Smooth muscle cell of the brain vasculature (primary cell): Measurements from ENCODE around the gene SPA17.

ENCODE experiments used
- DNase-seq: peaks from one replicate; pipeline ENCODE4 v3.0.0-alpha.2; 2012; ENCODE audit warnings: low read depth, low spot score

SPA17 gene

DNA sequence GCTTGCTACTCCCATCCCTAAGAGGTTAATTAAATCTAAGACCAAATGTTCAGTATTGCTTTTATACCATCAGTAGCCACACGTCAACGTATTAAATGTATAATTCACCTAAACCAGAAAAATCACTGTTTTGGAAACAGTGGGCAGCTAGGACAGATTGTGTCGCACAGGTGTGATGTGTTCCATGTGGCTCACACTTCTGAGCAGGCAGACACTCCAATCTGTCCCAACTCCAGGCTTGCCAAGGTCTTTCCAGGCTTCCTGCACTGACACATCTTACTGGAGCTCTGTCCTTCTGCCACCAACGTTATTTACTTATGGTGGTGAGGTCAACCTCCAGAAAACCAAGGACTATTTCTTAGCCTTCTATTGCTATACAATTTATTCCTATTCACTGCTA, 11.6 kb upstream of the SPA17 start:
- no peak for DNase-seq

DNA sequence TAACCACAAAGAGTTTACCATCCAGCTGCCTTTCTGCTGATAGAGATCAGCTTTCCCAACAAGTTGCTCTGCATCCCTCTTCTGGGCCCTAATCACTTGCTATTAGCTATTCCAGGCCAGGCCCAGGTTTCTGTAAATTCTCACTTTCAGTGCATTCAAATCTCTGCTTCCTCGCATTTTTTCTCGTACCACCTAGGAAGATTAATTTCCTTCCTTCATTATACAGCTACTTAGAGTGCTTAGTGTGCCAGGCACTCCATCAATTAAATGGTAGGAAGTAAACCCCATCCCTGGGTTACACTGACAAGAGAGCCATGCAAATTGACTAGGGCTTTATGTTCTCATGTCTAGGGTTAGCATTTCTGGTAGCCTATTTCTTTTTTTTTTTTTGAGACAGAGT, 9.8 kb upstream of the SPA17 start:
- no peak for DNase-seq

DNA sequence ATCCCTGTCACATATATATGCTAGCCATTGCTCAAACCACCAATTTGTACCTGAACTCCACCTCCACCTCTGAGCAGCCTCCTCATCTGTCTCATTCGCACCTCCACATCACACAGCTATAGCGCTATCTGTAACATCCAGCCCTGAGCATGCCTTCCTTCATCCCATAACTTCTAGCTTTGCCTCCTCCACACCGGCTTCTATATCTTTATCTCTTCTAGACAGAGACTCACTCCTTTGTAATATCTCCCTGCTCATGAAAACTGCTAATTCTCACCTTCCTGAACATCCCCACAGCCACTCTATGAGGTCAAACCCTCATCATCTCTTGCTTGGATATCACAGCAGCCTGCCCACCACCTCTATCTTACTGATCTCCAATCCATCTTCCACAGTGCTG, 6.1 kb upstream of the SPA17 start:
- no peak for DNase-seq

DNA sequence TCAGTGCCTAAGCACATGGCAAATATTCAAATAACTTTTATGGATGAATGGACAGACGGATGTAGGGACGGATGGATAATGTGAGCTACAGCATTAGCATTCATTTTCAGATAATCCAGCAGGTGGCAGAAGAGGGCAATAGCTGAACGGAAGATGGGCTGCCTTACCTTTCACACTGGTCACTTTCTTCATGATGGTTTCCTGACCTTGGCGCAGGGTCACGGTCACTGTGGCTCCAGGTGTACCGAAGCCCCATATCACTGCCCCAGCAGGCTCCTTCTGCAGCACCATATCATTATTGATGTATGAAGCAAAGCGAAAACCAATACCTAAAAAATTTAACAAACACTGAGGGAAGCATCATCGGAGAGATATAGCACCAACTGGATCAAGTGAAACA, 4.5 kb upstream of the SPA17 start:
- DNase-seq = no peak

DNA sequence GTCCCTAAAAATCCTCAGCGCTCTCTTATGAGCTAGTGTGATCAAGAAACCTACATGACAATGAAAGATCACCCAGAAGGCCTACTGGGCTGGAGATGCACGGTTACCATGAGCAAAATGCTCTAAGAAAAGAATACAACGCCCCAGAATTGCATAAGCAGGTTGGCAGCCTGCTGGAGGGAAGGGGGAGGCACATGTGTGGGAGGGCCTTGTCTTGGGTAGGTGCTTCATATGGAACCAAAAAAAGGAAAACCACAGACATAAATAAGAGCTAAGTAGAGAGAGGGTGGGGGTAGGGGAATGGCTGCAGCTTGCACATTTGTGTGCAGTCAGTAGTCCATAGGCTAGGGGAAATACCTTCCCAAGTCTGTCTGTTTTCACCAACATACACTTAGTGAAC, 3.0 kb upstream of the SPA17 start:
- no peak for DNase-seq

DNA sequence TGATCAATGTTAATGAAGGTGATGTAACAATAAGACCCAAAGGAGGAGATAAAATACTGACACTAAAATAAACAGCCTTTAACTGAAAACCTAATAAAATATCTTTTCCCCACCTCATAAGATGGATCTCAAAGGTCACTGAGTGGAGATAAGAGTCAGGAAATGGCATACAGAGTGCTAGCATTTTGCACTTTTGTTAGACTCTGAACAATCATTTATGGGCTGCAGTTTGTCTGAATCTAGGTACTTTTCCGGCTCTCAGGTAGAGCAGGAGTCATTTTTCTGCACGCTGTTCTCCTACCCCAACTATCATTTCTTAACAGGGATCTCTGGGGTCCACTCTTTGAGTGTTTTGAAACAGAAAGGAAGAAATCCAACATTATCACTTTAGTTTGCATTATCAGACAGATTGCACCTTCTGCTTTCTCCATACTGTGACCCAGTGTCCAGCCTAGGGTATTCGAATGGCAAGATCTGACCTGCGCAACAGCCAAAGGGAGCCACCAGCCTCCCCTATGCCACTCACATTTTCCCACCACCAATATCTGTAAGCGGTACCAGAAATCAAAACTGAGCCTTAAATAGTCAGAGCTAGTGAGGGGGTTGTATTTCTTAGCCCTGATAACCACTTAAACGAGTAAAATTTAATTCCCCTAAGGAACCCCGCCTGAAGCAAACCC, 1.0 kb upstream of the SPA17 start:
- DNase-seq = no peak

DNA sequence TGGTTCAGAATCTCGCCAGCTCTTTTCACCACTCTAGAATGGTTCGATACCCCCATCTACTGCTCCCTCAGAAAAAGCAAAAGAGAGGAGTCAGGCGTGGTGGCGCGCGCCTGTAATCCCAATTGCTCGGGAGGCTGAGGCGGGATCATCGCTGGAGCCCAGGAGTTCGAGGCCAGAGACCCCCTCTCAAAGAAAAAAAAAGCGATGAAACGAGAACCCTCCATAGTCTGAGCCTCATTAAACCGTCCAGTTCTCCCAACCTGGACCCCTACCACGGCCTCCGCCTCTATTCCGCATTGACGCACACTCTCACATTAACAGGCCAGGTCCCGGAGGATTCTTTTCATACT, 439 bp downstream of the SPA17 start:
- DNase-seq = no peak

DNA sequence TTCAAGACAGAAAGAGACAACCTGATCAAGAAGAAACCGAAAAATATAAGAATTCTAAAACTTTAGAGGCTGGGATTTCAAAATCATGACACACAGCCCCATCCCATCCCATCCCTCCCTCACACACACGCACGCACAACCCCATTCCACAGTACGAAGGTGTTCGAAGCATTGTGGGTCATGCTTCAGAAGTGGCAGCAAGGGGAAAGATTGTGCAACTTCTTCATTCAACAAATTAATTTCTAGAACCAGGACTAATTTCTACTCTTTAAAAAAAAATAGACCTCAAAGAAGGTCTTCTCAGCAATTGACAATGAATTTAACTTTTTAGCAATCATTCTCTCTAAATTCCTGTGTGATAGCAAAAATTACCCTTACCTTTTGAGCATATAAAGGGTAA, 867 bp downstream of the SPA17 start:
- DNase-seq = no peak

DNA sequence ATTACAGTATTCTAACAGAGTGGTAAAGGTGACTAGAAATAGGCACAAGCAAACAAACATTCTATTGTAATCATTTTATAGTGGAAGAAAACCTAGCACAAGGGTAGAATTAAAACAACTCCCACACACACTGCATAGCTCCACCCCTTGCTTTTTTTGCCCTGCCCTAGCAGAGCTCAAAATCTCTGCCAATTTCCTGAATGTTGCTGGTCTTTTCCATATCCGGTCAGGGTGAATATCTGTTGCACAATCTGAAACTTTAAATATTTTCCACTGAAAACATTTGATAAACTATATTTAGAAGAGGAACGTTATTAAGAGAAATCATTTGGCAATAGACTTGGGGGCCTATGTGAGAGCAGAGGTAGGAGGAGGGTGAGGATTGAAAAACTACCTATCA, 2.7 kb downstream of the SPA17 start:
- DNase-seq = no peak

DNA sequence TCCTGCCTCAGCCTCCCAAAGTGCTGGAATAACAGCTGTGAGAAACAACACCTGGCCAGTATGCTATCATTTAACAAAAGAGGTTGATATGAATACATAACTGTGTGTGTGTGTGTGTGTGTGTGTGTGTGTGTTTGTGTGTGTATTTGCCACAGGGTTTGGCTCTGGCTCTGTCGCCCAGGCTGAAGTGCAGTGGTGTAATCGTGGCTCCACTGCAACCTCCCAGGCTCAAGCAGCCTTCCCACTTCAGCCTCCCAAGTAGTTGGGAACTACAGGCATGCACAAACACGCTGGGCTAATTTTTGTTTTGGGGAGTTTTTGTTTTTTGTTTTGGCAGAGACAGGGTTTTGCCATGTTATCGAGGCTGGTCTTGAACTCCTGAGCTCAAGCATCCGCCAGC, 4.7 kb downstream of the SPA17 start:
- DNase-seq = no peak

DNA sequence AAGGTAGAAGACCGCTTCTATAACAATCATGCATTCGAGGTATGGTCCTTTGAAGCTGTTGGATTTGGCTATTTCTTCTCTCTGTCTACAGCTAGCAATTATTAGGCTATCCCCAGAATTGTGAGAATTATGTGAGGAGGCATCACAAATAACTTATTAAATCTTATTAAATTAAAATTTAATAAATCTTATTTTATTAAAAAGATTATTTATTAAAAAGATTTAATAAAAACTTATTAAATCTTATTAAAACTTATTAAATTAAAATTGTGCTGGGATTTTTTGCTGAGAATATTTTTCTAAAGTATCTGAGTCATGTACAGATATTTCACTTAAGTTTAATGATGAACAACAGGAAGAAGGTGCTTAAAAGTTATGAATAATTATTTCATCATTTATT, 7.7 kb downstream of the SPA17 start:
- no peak for DNase-seq

DNA sequence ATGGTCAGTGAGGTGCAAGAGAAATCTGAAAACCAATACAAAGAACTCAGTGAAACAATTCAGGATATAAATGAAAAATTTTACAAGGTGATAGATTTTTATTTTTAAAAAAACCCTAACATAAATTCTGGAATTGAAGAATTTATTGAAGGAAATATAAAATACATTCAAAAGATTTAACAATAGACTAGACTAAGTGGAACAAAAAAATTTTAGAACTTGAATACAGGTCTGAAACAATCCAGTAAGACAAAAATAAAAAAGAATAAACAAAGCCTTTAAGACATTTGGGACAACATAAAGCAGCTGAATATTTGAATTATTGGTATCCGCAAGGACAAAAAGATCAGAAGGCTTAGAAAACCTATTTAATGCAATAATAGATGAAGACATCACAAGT, 8.7 kb downstream of the SPA17 start:
- DNase-seq = no peak

DNA sequence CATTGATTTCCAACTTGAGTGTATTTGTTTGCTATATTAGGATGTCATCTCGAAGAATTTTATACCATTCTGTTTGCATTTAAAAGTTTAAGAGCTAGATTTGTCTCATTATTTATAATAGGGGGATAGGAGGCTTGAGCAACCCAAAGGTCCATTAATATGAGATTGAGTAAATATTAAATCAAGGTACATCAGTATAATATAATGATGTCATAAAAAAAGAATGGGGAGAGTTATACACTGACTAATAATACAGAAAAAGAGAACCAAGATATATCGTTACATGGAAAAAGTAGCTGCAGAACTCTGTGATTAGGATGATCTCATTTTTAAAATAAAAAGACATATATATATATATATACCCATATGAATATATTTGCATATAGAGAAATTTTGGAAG, 19.4 kb downstream of the SPA17 start:
- DNase-seq = no peak

DNA sequence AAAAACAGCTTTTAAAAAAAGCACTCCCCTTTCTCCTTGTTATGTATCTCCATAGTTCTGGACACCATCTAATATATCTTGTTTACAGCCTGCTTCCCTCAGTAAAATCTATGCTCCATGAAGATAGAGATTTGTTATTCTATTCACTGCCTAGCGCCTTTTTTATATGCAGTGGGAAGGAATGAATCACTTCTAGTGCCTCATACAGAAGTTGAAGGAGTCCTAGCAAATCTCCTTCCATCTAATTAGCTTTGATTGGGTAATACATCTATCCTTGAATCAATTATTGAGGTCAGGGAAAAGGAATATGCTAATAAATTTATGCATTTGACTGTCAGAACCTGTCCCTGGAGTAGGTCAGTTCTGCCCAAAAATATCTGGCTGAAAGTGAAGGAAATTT, 25.8 kb downstream of the SPA17 start:
- DNase-seq = no peak

DNA sequence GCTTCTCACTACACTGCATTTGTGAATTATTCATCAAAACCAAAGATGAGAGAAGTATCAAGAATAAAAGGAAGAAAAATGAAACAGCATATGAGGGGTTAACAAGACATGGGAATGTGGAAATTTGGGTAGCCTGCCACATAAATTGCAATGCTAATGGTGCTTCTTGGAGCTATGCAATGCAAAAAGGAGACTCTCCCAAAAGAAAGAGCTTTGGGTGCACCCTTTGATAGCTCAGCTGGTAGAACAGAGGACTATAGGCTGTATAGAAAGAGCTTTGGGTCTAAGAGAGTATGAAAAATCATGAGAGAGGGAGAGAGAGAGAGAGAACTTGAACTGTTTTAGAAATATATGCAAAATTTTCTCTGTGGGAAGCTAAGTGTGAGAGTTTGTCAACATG, 26.3 kb downstream of the SPA17 start:
- DNase-seq = no peak

DNA sequence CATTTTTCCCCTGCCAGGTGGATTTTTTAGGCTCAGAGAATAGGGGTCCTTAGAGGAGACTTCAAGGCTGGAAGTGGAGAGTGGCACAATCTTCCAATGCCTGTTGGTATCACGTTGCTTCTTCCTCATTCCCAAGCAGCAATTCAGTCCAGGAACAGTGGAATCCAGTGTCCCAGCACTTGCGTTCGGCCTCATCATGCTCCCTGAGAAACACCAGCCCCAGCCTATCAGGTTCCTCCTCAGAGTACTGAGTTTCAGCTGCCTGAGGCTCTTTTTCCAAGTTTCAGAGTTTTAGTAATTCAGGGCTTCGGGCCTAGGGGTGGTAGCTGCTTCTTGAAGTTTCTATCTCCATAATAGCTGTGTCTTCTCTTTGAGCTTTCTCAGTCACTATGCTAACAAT, 34.1 kb downstream of the SPA17 start:
- DNase-seq = no peak

DNA sequence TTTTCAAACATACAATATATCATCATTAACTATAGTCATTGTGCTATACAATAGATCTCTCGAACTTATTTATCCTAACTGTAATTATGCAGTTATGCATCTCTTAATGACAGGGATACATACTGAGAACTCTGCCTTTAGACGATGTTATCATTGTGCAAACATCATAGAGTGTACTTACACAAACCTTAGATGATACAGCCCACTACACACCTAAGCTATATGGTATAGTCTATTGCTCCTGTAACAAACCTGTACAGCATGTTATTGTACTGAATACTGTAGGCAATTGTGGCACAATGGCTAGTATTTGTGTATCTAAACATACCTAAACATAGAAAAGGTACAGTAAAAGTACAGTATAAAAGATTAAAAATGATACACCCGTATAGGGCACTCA, 38.7 kb downstream of the SPA17 start:
- no peak for DNase-seq

DNA sequence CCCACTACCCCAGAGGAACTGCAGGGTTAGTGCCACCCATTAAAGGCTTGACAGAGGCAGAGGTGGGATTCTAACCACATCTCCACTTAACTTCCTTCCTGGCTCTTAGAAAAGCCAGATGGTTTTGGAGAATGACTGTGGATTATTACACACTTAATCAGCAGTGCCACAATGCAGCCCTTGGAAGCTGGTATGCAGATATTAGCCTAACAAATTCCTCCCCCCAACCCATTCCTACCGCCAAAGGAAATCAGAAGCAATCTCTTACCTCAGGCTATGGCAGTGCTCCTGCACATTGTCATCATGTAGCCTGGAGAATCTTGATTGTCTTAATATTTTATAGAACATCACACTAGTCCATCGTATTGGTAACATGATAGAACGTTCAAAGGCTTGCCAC, 42.9 kb downstream of the SPA17 start:
- DNase-seq = no peak

DNA sequence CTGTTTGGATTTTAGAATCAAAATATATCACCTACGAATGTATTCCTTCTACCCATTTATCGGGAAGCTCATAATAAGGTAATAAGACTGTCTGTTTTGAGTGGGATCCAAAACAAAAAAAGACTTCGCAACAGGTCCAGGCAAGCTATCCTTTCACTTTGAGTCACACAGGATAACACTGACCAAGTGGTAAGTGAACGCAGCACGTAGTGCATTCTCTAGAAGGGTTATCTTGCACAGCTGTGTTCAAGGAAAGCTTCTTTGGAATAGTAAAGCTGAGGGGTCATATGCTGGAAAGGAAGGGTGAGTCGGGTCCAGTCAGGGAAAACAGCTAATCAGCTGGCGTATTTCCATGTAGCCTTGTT, 43.7 kb downstream of the SPA17 start:
- no peak for DNase-seq

DNA sequence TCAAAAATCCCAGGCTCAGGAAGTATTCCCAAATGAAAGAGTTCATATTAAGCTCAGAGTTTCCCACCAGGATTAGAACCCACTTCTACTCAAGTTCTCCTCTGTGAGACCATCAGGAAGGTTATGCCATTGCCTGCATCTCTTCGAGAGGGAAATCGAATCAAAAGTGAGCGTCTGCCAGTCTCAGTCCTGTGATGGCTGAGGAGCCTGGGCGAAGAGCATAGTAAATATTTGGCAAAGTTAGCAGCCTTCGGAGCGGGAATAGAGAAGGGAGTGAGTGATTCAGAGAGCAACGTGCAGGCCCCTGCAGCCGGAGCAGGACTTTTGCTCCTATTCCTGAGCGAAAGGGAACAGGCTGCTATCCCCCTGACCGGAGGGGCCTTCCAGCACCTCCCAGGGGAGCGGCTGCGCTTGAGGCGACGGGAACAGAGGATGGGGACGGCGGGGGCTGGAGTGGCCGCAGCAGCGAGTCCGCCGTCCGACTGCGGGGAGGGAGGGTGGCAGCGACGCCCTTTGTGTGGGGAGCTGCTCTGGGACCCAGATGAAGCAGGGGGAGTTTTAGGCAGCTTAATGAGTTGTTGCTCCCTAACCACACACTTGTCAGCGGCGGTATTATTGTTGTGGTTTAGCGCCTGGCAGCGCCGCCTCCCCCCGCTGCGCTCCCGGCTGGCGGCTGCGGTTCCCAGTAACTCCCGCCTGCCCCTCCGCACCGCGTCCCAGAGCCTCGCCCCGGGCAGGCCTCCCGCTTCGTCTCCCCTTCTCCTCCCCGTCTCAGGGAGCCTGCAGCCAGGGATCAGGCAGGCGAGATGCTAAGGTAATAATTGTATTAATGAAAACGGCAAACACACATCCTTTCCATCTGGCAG, 44.3 kb downstream of the SPA17 start:
- DNase-seq = no peak

DNA sequence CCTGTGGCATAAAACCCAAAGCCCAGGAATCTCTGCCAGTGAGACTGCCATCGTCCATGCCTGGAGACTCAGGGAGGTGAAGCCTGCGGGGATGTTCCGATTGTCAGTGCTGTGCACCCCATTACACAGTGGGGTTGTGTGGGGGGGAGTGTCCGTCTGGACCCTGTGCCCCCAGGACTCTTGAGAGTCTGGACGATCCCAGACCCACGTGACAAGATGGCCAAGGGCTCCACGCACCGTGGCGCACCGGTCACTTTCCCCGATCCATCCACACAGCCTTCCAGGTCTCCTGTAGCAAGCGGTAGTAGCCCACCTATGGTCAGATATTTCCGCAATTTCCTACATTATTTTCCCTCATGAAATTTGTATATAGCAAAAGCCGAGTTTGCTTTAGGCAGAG, 45.1 kb downstream of the SPA17 start:
- DNase-seq = no peak

DNA sequence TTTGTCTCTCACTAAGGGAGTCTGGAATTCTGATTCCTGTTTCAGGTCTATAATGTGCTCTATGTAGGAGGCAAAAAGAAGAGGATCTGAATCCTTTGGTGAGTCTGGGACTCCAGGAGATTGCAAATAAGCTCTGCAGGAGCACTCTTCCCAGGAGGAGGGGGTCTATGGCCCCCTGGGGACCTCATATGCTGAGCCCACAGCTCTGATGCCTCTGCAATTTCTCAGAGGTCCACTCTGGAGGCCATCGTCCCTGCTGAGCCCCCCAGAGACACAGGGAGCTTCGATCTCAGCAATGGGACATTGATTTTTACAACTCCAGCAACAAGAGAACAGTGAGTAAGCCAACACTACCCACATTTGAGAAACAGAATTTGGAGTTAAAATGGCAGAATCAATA, 45.8 kb downstream of the SPA17 start:
- DNase-seq = no peak

DNA sequence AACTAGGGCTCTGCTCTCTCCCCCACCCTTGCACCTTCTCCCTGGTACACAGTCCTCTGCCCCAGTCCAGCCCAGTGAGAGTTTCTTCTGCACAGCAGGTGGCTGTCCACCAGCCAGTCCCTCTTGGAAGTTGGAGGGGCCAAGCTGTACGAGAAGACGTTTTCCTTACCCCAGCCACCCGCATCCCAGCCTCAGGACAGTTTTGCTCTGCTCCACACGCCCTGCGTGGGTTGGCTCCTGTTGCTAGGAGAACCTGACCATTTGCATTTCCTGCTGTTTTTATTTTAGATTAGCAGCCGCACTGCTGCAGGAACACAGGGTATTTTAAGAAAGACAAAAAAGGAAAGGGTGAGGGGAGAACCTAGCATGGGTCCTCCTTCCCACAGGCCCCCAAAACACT, 48.5 kb downstream of the SPA17 start:
- no peak for DNase-seq
